GM06990 (cell line): ENCODE data around the gene SEMA6A.

Experiments used
- DNase-seq: peaks from one replicate; pipeline ENCODE4 v3.0.0-alpha.2; 2011; ENCODE audit not compliant: insufficient read length; ENCODE audit errors: extremely low read depth
- H3K27me3 ChIP-seq: replicated peaks from 2 replicates; pipeline ENCODE4 v1.6.0; 2011; ENCODE audit warnings: low read length; ENCODE audit not compliant: control insufficient read depth, insufficient read depth
- H3K36me3 ChIP-seq: 2 replicates; pipeline ENCODE4 v1.5.1; 2011; ENCODE audit warnings: low read length; ENCODE audit not compliant: control insufficient read depth, insufficient read depth
- H3K4me3 ChIP-seq: replicated peaks from 2 replicates; pipeline ENCODE4 v1.5.1; 2011; ENCODE audit warnings: low read depth, mild to moderate bottlenecking, control low read depth, low read length
- TF ChIP-seq, protein P1 (sequence below): IDR thresholded peaks from 2 replicates; pipeline ENCODE4 v1.5.1; 2011; ENCODE audit warnings: low read length, control low read depth, mild to moderate bottlenecking, inconsistent platforms; ENCODE audit not compliant: insufficient read depth, poor library complexity, severe bottlenecking

Gene SEMA6A

DNA sequence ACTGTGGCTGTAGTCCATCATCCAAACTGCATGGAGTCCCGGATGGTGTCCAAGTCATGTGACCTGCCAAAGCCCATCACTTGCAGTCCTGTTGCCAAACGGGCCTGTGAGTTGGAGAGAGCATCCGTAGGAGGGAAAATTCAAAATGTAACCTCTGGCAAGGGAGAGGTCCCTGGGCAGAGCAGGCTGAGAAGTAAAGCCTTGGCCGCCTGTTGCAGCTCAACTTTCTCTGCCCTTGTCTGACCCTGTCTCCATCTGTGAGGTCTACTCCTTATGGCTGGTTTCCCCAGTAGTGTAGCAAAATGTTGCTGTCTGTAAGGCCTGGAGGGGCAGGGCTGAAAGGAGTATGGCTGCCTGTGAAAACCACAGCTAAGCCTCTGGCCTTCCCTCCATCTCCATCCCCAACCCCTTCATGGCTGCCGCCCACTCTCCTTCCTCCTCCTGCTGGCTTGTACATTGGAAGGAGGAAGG, 163.5 kb downstream of the SEMA6A start:
- no peaks in the 10 kb centered on the region for H3K27me3 ChIP-seq
- TF ChIP-seq, protein P1, sequence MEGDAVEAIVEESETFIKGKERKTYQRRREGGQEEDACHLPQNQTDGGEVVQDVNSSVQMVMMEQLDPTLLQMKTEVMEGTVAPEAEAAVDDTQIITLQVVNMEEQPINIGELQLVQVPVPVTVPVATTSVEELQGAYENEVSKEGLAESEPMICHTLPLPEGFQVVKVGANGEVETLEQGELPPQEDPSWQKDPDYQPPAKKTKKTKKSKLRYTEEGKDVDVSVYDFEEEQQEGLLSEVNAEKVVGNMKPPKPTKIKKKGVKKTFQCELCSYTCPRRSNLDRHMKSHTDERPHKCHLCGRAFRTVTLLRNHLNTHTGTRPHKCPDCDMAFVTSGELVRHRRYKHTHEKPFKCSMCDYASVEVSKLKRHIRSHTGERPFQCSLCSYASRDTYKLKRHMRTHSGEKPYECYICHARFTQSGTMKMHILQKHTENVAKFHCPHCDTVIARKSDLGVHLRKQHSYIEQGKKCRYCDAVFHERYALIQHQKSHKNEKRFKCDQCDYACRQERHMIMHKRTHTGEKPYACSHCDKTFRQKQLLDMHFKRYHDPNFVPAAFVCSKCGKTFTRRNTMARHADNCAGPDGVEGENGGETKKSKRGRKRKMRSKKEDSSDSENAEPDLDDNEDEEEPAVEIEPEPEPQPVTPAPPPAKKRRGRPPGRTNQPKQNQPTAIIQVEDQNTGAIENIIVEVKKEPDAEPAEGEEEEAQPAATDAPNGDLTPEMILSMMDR, result no peak
- no peak for DNase-seq
- H3K4me3 ChIP-seq, result no peak overlapping the region
- H3K36me3 ChIP-seq, result no peaks in the 10 kb centered on the region

DNA sequence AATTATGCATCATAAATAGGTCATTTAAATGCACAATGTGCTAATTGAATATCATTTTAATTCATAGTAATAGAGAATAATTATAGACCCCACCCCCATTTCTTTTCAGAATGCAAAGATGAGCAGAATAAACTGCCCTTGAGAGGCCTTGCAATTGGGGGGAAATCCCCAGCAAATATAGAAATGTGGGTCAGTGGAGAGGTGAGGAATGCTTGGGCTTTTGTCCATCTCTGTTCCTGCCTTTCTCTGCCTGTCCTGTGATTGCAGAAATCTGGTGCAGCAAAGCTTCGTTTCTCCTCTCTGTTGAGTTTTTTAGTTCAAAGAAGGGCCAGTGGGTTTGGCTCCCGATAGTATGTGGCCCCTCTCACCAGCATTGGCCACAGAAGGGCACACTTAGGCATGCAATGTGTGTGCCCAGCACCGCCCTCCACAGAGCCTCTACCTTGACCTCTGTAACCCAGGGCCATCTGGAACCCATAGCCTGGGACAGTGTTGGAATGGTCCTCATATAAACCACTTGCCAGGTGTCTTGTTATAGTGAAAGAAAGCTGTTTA, 164.2 kb downstream of the SEMA6A start:
- no peaks in the 10 kb centered on the region for H3K27me3 ChIP-seq
- no peak overlapping the region for H3K4me3 ChIP-seq
- DNase-seq, result no peak
- no peaks in the 10 kb centered on the region for H3K36me3 ChIP-seq
- TF ChIP-seq, protein P1, result no peak

DNA sequence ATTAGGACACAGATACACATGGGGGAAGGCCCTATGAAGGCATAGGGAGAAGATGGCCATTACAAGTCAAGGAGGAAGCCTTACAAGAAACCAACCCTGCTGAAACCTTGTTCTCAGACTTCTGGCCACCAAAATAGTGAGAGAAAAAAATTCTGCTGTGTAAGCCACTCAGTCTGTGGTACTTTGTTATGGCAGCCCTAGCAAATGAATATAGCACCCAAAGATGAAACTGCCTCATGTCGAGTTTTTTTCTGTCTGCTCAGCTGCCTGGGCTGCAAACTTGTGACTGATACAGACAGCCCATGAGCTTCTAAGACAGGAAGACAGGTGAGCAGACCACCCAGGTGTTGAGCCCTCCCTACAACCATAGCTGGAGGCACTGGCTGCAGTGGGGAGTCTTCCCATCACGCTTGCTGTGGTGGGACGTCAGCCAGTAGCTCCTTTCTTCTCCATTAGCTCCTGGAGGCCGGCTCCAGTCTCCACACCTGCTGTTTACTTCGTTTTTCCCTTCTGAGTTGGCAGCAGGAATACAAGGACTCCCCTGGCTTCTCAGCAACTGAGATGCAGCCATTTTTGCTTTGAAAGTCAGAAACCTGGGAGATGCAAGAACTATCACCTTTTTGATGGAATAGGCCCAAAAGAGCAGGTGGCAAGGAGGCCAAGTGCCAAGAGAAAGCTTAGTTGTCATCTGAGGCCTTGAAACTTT, 164.9 kb downstream of the SEMA6A start:
- TF ChIP-seq, protein P1, result no peak
- Histone ChIP-seq H3K36me3 (no peaks in the 10 kb centered on the region), H3K4me3 (no peak overlapping the region), H3K27me3 (no peaks in the 10 kb centered on the region)
- no peak for DNase-seq

DNA sequence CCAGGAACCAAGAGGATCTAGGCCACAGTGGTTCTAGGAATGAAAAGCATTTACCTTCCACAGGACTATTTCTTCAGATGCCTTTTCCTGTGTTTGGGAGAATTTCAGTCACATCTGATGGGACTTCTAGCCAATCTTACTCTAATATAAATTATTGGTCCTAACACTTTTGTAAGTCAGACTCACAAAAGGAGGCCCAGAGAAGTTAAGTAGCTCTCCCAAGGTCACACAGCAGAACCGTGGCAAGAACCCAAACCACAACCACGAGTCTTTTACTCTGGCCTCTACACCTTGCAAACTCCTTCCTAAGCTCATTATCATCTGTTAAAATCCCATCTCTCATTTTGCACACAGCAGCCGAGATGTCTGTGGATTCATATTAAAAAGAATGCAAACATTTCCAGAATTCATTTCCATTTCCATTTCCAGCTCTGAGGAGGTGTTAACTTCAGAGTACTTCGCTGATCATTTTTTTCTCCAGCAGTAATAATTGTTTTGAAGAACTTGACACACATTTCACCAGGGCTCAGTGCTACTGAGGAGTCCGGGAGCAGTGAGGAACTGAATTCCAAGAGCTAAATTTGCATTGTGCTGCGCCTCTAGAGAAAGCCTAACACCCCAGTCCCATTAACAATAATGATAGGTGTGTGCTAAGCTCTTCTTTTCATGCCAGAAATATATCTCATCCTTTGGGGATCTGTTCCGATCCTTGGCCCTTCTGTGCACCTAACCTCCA, 168.1 kb downstream of the SEMA6A start:
- TF ChIP-seq, protein P1, result no peak
- DNase-seq, result no peak
- no peak overlapping the region for H3K4me3 ChIP-seq
- no peaks in the 10 kb centered on the region for H3K27me3 ChIP-seq
- no peaks in the 10 kb centered on the region for H3K36me3 ChIP-seq

DNA sequence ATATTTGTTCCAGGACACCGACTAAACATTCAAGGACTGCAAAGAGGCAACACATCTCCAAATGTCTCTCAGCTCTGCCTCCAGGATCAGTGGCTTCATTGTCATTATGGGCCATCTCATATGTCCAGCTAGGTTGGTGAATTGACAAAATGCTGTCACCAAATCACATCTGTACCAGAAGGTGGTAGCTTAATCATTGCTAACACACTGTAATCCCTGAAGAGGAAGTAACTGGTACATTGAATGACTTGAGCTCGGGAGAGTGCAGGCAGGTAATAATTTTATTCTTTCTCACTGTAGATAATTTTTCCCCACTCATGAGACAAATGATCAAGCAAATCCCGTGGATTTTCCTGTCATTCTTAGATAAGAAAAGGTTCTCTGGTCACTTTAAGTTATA, 169.8 kb downstream of the SEMA6A start:
- DNase-seq, result no peak
- H3K4me3 ChIP-seq, result no peak overlapping the region
- no peaks in the 10 kb centered on the region for H3K36me3 ChIP-seq
- TF ChIP-seq, protein P1, result no peak
- no peaks in the 10 kb centered on the region for H3K27me3 ChIP-seq
